HG03135 (cell line): ENCODE data around the gene SLC25A43.
"Not testable (repeated sequence)": the region's sequence is repeated elsewhere in the genome, so short reads cannot be mapped to it uniquely, and the experiment has no call there.

Experiments
- ATAC-seq: cut with Tn5 transposase; IDR thresholded peaks from one replicate; pipeline ENCODE4 v1.9.1; 2021; ENCODE audit warnings: mild to moderate bottlenecking, moderate library complexity; ENCODE audit not compliant: unreplicated experiment

SLC25A43 gene

GRCh38 chrX:119467433-119467832, 68.3 kb downstream of the SLC25A43 start:
- ATAC-seq: no peak

DNA sequence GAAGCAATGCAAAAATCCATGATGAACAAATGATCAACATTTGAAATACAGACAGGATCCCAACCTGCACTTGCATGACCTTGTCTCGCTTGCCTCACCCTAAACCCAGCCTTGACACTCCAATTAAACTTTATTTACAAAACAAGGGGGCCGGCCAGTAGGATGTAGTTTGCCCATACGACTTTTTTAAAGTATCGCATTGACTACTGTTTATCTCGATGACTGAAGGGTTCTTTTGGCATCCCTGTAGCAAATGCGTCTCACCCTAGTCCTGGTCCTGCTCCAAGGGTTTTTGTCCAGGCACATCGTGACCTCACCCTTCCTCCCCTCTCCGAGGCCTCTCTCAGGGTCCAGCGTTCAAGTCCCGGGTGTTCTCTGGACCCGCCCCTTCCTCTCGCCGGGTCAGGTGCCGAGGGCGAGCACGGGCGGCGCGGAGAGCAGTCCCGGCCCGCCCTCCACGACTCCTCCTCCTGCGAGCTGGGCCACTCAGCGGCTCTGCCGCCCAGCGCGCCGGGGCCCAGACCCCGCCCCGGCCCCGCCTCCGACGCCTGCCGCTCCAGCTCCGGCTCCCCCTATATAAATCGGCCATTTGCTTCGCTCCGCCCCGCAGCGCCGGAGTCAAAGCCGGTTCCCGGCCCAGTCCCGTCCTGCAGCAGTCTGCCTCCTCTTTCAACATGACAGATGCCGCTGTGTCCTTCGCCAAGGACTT, 68.9 kb downstream of the SLC25A43 start, which contains the start of gene SLC25A5:
TSS of gene SLC25A5 (plus strand) at position 603 of the 709 bp plus-strand sequence. CDS start at position 675, 72 bp downstream.
- ATAC-seq: peak; percentile 84

DNA sequence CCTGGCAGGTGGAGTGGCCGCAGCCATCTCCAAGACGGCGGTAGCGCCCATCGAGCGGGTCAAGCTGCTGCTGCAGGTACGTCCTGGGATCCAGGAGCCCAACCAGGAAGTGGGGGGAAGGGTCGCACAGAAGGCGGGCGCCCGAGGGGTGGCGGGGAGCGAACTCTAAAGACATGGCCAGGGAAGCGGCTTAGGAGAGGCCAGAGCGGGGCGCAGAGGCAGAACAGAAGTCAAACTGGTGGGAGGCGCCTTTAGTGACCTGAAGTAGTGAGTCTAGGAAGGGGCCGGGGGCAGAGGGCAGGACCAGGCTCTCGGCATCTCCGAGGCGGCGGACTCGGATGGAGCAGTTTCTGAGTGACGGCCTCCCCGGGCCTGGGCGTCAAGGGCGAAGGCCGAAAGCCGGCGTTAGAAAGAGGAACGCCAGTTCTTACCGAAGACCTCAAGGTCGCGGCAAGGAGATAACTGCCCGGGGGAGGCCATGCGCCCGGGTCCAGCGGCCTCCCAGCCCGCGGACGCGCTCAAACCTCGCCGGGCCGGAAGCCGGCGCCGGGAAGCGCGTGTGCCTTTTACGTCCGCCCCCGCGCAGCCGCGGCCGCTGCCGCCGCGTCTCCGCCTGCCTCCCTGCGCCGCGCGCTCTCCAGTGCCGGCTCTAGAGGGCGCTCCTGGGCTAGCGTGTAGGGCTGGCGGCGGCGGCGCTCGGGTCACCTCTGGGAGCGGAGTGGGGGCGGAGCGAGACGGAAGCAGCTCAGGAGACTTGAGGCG, 69.6 kb downstream of the SLC25A43 start:
- ATAC-seq: peak; percentile 75

DNA sequence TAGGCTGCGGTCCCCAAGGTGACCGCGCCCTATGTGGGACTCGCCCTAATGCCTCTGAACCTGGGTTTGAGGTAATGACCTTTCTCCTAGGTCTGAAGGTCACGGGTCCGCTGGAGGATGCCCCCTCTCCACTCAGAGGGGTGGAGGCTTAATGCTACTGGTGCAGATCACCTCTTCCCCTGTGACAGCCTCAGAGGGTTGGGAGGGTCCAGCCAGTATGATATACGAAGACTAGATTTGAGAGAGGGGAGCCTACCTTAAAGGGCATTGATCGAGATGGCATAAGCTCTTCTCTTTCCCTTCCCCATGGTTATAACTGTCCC, 70.1 kb downstream of the SLC25A43 start:
- no peak for ATAC-seq

GRCh38 chrX:119474615-119475388, 75.7 kb downstream of the SLC25A43 start:
- no peak for ATAC-seq

- ATAC-seq: no peak
These were observed 76.4 kb downstream of the SLC25A43 start for GRCh38 chrX:119475389-119476101.

- ATAC-seq: no peak
These were observed 78.7 kb downstream of the SLC25A43 start for GRCh38 chrX:119477812-119478232.

- ATAC-seq: no peak
These were observed 79.4 kb downstream of the SLC25A43 start for GRCh38 chrX:119478504-119478903.

- no peak for ATAC-seq
These were observed 80.7 kb downstream of the SLC25A43 start for GRCh38 chrX:119479845-119480244.

GRCh38 chrX:119481323-119481801, 82.2 kb downstream of the SLC25A43 start:
- ATAC-seq: no peak

DNA sequence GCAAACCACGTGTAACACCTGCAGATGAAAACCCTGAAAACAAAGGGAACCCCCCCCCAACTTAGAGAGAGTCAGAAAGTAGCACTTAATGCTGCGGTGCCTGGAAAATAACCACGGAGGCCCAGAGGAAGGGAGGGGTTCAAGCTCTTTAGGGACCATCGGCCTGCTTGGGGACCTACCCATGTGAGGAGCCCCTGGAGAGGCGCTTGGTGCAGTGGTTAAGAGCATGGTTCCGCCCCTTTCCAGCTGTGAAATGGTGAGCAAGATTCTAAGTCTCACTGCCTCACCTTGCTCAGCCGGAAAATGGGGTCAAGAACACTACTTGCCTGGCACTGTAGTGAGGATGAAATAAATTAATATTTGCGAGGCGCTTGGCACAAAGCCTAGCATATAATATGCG, 82.9 kb downstream of the SLC25A43 start:
- no peak for ATAC-seq

- peak; percentile 76 for ATAC-seq
These were observed 83.6 kb downstream of the SLC25A43 start for GRCh38 chrX:119482481-119483480.

GRCh38 chrX:119486745-119487144, 87.6 kb downstream of the SLC25A43 start:
- ATAC-seq: no peak

- not testable (repeated sequence) for ATAC-seq
These were observed 88.6 kb downstream of the SLC25A43 start for GRCh38 chrX:119487766-119488165.

DNA sequence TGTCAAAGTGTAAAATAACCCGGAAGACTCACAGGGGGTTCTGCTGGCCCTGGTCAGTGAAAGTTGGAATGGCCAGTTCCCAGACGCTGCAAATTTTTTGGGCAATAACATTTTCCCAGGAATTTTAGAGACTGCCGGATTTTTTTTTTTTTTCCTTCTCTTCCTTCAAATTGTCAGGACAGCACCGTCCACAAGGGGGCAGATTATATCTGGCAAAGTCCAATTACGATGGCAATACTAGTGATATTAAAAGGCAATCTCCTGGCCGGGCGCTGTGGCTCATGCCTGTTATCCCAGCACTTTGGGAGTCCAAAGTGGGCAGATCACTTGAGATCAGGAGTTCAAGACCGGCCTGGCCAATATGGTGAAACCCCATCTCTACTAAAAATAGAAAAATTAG, 89.6 kb downstream of the SLC25A43 start:
- no peak for ATAC-seq

DNA sequence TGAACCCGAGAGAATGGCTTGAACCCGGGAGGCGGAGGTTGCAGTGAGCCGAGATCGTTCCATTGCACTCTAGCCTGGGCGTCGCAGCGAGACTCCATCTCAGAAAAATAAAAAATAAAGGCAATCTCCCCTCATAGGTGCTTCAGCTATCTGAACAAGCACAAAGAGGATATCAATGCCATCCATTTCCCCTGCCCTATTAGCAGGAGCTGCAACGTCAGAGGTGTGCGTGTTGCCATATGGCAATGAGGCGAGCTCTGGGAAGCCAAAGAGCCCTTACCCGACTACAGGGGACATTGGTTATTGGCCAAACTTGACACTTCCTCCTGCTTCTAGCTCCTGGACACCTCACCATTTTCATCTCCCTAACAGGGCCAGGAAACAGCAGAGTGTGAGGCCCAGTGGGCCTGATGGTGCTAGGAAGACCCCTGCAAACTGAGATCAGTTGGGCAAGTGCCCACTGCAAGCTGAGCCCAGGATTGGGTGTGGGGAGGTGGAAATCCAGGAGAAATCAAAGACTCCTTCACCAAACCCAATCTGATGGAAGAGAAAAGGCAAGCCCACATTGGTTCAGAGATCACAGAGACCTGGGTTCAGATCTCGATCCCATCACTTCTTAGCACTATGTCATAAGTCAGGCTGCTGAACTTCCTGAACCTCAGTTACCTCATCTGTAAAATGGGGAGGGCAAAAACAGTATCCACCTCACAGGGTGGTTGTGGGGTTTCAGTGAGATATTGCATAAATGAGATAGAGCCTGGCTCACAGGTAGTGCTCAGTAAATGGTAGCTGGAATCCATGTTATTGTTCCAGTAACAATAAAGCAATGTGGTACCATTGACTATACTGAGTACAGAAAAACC, 90.3 kb downstream of the SLC25A43 start:
- ATAC-seq: no peak

GRCh38 chrX:119492463-119492862, 93.3 kb downstream of the SLC25A43 start:
- ATAC-seq: no peak

- not testable (repeated sequence) for ATAC-seq
These were observed 94.8 kb downstream of the SLC25A43 start for GRCh38 chrX:119493851-119494495.
